GM21786 (cell line): Measurements from ENCODE around the gene PARP15.
A peak's percentile ranks its signal among the peaks of the same experiment; 100 is the strongest.
"Not testable (repeated sequence)": the region's sequence is repeated elsewhere in the genome, so short reads cannot be mapped to it uniquely, and the experiment has no call there.

Source experiments
- ATAC-seq: cut with Tn5 transposase; IDR thresholded peaks from one replicate; pipeline ENCODE4 v1.9.1; 2021; ENCODE audit not compliant: unreplicated experiment

PARP15 gene

DNA sequence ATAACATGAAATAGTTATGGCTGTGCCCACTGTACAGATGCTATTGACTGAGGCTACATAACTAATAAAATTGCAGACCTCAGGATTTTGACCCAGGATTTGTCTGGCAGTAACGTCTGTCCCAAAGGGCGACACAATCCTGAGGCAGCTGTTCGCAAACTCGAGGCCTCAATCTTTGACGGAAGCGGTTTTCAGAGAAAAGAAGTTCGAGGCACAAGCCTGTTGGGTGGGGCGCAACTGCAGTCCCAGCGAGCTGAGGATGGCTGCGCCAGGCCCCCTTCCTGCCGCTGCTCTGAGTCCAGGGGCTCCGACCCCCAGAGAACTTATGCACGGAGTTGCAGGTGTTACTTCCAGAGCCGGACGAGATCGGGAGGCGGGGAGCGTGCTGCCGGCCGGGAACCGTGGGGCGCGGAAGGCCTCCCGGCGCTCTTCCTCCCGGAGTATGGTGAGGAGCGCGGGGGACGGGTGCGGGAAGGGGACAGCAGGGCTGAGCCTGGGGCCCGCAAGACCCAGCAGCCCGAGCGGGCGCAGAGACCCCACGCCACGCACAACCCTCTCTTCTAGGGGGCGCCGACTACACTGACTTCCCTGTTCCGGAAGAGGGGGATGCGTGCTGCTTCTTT is at the start of gene PARP15:
TSS of gene PARP15 (plus strand) at position 242 of the 623 bp plus-strand sequence. CDS start at position 260, 18 bp downstream.
- ATAC-seq: no peak

DNA sequence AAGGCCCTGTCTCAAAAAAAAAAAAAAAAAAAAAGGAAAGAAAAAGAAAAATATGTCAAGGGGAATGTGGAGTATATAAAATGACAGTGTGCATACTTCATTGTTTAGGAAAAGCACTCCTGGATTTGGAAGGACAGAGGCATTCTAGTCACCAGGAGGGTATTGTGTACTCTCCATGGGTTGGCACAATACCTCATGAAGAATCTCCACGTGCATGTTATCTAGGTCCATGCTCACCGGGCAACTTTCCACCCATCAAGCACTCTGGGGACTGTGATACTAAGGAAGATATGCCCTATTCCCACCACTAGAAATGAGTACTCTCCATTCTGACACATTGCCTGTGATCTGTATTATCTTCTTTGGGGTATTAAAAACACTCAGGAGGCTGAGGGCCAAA is 47.3 kb upstream of the PARP15 start:
- no peak for ATAC-seq

DNA sequence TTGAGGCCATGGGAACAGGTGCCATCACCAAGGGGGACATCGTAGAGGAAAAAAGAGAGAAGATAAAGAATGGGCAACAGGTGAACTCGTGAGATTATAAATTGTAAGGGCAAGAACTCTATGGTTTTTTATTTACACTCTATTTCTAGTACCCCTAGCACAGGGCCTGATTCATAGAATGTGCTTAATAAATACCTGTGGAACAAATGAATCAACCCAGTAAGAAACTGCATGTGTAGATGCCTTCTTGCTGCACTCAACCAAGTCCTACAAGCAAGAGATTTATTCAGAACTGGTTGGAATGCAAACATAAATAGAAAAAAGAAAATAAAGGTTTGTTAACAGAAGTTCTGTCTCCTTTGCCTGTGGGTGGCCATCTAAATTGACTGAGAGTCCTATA is 44.0 kb upstream of the PARP15 start:
- no peak for ATAC-seq

DNA sequence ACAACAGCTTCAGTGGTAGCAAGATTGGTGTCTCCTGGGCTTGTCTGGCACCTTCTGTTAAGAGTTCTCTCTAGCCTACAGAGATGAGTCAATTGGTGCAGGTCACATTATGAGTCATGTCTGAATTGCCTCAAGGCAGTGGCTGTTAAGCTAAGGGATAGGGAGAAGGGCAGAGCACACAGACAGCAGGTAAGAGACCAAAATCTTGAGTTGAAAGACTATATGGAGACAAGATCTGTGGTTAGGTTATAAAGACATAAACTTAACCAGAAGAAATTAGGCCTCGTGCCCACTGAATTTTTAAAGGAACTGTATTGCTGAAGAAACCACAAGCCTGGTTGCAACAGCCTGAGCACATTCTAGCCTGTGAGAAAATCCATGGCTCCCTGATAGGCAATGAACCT is 43.5 kb upstream of the PARP15 start:
- peak; percentile 100 for ATAC-seq

DNA sequence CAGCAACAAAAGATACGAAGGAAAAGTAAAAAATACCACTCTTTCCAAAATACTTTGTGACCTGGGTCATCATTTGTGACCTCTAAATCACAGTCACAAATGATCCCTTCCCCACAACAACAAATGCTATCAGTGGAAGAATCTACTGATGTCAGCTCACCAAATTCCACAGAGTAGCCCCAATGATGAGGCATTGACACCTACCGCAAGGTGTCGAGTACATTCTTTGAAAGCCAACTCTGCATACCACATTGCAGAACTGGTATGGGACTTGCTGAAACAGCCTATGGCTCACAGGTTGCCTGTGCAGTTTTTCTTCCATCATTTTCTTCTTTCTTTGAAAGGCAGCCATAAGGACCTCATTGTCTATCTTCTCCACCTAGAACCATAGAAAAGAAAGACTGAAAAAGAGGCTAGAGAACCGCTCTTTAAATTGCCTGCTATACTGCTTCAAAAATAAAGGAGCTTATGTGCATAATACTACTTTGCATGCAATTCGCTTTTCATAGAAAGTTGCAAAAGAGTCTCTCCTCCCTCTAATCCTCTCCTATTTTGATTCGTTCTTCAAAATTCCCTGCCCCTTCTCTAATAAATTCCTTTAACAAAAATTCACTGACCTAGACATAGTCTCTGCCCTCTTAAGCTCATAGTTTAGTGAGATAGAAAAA is 41.4 kb upstream of the PARP15 start:
- no peak for ATAC-seq

DNA sequence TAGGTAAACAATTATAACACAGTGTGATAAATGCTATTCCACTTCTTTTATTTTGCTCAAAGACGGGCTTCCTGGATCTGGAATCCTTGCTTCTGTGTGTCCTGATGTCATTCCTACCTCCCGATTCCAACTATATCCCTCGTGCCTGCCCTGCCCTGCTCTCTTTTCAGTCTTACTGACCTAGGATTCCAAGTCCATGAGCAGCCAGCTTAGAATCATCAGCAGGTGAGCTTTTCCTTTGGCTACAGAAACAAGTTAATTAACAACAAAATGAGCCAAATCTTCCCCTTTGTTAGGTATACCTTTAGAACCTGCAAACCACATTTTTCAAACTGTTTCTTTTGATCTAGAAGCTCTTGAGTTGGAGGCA is 40.8 kb upstream of the PARP15 start:
- no peak for ATAC-seq

DNA sequence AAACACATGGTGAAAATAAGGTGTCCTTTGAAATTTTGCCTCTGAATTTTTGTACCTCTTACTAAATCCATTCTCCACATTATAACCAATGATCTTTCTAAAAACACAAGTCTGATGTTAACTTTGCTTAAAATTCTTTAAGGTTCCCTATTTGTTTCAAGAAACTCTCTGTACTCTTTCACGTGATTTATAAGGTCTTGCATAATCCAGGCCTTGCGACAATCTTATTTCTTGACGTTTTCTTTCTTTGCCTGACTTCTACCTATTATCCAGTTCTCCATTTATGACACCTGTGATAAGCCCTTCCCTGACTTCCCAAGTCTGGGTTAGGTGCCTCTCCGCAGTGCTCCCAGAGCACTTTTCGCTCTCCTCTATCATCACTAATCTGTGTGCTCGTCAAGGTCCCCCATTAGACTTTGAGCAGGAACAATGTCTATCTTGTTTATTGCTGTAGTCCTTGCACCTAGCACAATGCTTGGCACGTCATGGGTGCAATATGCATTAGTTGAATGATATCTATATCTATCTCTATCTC is 38.4 kb upstream of the PARP15 start:
- no peak for ATAC-seq

DNA sequence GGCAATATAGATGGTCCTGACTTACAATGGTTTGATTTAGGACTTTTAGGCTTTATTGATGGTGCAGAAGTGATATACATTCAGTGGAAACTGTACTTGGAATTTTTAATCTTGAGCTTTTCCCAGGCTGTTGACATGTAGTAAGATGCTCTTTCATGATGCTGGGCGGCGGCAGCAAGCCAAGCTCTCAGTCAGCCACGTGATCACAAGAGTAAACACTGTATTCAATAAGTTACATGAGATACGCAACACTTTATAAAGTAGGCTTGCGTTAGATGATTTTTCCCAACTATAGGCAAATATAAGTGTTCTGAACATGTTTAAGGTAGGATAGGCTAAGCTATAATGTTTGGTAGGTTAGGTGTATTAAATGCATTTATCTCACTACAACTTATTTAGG is 31.3 kb upstream of the PARP15 start:
- ATAC-seq: no peak

DNA sequence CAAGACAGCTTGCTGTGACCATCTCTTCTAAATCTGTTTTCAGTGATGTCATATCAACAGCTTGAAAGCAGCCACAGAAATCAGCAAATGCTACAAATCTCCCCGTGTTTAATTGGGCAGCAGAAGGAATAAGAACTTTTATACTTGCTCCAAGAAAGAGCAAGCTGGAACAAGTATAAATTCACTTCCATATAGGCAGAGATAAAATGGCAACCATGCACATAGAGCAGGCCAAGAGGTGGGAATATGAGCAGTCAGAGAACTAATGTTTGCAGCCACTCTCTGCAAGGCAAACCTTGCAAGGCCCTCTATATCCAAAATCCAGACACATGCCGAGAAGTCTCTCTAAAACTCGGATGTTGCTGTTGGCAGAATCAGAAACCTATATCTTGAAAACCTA is 29.4 kb upstream of the PARP15 start:
- no peak for ATAC-seq

DNA sequence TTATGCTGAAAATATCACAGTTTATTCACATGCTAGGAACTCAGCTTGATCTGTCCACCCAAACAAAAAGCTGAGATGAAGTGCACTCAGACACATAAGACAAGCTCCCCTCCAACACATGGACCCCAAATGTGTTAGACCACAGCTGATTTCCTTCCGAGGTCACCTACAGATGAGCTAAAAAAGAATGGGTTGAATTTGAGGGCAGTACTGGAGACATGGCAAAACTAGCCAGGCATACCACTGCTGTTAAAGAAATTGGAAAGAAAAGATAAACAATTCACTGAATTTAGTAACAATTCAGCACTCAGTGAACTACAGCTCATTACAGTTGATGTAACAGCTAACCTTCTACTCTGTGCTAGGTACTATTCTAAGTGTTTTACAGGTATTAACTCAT is 28.8 kb upstream of the PARP15 start:
- ATAC-seq: no peak

DNA sequence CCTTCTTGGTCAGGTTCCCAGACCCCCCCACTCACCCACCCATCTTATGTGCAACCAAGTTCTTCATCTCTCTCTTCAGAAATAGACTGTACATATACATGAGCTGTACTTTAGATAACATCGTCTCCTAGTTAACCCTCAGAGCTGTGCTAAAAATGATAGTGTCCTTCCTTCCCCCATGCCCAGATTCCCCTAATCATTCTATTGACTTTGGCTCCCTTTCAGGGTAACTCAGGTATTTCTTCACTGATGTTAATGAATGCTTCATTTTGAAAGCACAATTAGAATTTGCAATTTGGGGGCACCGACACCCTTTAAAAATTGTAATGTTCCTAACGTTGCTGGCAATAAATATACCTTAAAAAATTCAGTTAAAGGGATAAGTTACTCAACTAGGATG is 24.3 kb upstream of the PARP15 start:
- no peak for ATAC-seq

DNA sequence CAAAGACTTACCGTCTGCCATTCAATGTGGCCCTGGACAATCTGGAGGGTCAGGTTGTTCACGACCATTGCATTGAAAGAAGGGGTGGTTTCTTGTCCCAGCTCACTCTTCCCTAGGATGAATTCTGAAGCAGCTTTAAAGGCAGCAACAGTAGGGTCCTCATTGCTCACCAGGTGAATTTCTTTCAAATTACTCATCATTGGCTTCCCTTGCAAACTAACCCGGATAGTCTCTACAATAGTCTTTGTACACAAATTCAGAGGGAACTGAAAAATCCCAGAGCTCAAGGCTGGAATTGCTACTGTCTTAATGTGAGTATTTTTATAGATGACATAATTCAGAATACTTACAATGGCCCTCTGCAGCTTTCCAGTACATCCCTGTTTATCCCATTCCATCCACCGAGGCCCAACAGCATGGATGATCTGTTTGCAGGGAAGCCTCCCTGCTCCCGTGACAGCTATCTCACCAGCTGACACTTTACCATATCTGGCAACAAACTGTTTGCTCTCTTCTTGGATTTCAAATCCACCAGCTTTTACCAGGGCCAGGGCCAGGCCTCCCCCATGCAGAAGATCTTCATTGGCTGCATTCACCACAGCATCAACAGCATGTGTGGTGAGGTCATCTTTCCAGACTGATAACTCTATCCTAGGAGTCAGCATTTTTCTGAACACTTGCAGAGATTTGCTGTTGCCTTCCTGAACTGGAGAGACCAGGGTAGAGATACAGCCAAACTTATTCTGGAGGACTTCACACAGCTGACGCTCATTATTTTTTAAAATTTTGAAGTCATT is 22.0 kb upstream of the PARP15 start:
- ATAC-seq: no peak

DNA sequence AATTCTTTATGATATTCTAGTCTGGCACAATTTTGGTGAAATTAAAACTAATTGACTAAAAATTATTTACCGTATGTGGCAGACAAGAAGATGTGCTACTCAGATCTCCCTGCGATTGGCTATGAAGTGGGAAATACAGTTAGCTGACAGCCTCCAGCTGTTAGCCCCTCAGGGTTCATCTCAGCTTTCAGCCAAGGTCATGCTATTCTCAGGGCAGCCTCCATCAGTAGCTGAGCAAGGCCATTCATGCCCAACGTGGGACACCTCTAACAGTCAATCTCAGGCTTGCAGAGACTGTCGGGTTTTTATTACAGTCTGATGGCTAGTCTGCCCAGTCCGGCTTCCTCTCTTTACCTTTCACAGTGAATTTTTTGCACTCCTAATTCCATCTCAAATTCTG is 20.1 kb upstream of the PARP15 start:
- no peak for ATAC-seq

DNA sequence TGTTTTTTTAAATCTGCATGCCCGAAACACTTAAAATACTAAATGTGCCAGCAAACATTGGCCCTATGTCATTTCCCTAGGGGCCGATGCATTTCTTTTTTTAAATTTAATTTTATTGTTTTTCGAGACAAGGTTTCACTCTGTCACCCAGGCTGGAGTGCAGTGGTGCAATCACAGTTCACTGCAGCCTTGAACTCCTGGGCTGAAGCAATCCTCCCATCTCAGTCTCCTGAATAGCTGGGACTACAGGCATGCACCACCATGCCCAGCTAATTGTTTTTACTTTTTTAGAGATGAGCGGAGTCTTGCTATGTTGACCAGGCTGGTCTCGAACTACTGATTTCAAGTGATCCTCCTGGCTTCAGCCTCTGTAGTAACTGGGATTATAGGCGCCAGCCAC is 18.8 kb upstream of the PARP15 start:
- no peak for ATAC-seq

DNA sequence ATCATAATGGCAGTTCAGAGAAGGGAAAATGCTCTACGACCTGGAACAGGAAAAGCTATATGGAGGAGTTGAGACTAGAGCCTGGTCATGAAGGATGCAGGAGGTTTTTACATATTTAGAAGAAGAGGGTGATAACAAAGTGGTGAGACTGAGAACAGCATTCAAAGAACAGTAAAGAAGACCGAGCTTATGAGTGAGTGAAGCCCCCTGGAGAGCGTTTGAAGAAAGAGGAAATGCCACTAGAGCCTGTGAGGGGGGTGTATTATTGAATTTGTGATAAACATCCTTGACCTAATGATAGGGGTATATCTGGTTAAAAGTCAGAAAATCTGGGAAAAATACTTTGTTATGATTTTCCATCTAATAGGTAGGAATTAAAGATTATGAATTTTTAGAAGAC is 17.5 kb upstream of the PARP15 start:
- ATAC-seq: no peak

DNA sequence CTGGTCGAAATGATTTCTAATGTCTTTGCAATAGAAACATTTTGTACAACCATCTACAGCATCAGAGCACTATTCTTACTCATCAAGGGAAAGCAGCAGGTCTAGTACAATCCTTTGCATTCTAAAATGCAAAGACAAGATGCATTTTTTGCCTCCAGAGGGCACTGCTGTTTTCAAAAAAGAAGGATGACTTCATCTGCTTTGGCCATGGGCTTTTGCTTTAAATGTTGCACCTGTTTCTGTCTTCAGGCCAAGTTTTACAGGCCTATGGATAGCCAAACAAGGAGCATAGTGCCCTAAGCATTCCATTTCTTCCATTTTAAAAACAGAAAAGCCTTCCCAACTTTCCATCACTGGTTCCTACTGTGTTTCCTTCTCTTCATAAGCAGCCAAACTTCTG is 16.8 kb upstream of the PARP15 start:
- peak; percentile 46 for ATAC-seq

DNA sequence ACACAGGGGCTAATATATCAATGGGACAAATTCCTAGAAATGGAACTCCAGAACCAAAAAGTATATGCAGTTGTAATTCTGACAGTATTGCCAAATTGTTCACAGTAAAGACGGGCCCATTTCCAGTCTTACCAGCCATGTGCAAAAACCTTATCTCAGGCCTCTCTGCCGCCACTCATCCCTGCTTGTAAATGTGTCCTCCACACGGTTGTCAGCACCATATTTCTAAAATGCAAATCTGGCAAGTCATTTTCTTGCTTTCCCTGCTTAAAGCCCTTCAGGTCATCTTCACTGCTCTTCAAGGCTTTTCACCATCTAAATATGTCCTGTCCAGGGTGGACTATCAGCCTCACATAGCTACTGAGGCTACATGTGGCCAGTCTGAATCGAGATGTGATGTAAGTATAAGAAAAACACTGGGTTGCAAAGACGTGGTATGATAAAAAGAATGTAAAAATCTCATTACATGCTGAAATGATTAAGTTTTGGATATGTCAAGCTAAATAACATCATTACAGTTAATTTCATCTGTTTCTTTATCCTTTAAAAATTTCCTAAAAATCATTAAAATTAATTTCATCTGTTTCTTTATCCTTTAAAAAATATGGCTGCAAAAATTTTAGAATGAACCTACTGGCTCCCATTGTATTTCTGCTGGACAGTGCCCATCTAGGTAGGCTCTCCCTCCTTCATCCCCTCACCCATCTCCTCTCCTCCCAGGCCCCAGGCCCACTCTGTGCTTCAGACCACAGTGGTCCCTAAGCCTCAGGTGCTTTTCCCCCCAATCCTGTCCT is 14.3 kb upstream of the PARP15 start:
- no peak for ATAC-seq

DNA sequence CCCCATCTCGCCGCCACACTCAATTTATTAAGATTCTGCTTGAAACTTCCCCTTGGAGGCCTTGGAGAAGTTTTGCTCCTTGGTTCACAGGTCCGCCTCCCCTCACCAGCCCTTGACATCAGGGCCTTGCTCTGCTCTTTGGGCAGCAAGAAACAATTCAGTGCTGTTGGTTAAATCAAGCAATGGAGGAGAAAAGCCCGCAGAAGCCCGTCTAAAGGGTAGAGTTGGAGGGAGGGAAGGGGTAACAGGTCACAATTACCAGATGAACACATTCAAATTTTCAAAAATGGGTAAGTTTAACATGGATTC is 13.8 kb upstream of the PARP15 start:
- no peak for ATAC-seq

DNA sequence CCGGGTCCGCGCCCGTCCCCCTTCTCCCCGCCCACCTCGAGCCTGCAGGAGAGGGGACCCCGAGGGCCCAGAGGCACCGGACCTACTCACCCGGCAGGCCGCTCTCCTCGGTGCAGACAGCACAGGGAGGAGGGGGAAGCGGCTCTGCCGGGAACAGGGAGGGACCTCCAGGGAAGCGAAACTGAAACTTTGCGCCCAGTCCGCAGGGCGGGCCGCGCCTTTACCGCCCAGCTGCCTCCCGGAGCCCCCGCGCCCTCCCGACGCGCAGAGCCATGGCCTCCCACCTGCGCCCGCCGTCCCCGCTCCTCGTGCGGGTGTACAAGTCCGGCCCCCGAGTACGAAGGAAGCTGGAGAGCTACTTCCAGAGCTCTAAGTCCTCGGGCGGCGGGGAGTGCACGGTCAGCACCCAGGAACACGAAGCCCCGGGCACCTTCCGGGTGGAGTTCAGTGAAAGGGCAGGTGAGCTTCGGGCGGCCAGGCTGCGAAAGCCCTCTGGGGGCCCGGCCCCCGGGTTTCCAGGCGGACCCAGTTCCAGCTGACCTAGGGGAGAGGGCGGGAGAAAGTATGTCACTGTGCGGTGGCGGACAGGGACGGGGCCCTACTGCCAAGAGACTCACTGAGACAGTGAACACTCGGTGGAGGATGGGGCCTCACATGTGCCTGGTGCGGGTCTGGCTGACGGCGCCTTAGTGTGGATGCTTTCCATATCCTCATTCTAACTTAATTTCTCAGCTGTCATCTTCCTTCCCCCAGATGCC is 13.1 kb upstream of the PARP15 start, which contains the start of the genes DTX3L and PARP9:
TSS of gene DTX3L (plus strand) at position 184 of the 758 bp plus-strand sequence. CDS start at position 273, 89 bp downstream.
TSS of gene PARP9 (minus strand) at position 146 of the 758 bp plus-strand sequence. CDS start 4,680 bp downstream, outside the sequence.
- peak; percentile 64 for ATAC-seq

DNA sequence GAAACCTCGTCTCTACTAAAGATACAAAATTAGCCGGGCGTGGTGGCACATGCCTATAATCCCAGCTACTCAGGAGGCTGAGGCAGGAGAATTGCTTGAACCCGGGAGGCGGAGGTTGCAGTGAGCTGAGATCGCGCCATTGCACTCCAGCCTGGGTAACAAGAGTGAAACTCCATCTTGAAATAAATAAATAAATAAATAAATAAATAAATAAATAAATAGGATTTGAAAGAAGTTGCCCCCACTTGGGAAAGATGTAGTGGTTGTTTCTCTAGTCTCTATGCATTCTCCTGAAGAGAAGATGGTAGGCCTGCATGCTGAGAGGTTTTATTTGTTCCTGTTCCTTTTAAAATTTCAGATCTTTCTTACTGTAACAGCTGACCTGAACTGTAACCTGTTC is 9.3 kb upstream of the PARP15 start:
- not testable (repeated sequence) for ATAC-seq
